Measurements from ENCODE around the gene AGXT2.

Gene AGXT2

GRCh38 chr5:34957857-34958690 lies 89.7 kb downstream of the AGXT2 start:
- DNase-seq = no peak

GRCh38 chr5:34957321-34957720 lies 90.4 kb downstream of the AGXT2 start:
- DNase-seq = no peak
